GM23338 (cell line): Measurements from ENCODE around the gene KLF14. TPM values are rescaled to one million over a fixed set of nuclear protein-coding genes. Genes with fewer than 3 reads are reported as not detected.
"Not testable (repeated sequence)": the region's sequence is repeated elsewhere in the genome, so short reads cannot be mapped to it uniquely, and the experiment has no call there.

Experiments
- ATAC-seq: fragments of 200-7000 bp; cut with Tn5 transposase; 3 replicates; pipeline ENCODE4 v1.9.1; 2020
- DNase-seq: peaks from one replicate; pipeline ENCODE4 v3.0.0-alpha.2; 2015; ENCODE audit warnings: low spot score
- H2AFZ ChIP-seq: fragments of 200-600 bp; sonication (generic); 2 replicates; pipeline ENCODE4 v1.8.0; 2016; ENCODE audit warnings: antibody characterized with exemption, mild to moderate bottlenecking, moderate library complexity
- H3F3A ChIP-seq: fragments of 200-600 bp; sonication (generic); replicated peaks from 2 replicates; pipeline ENCODE4 v1.8.0; 2017; ENCODE audit warnings: antibody characterized with exemption, mixed run types, low read depth
- H3K27ac ChIP-seq: fragments of 200-600 bp; sonication (generic); 2 replicates; pipeline ENCODE4 v1.6.1; 2016; ENCODE audit warnings: low read depth
- H3K27me3 ChIP-seq: fragments of 200-600 bp; sonication (generic); 2 replicates; pipeline ENCODE4 v1.8.0; 2016; ENCODE audit warnings: mild to moderate bottlenecking, mixed run types, moderate library complexity; ENCODE audit not compliant: insufficient read depth
- H3K36me3 ChIP-seq: fragments of 200-600 bp; sonication (generic); 2 replicates; pipeline ENCODE4 v1.8.0; 2016; ENCODE audit warnings: mild to moderate bottlenecking; ENCODE audit not compliant: insufficient read depth
- H3K4me1 ChIP-seq: fragments of 200-600 bp; sonication (generic); 2 replicates; pipeline ENCODE4 v1.8.0; 2016; ENCODE audit warnings: mild to moderate bottlenecking, moderate library complexity; ENCODE audit not compliant: insufficient read depth
- H3K4me2 ChIP-seq: fragments of 200-600 bp; sonication (generic); 2 replicates; pipeline ENCODE4 v1.7.1; 2017; ENCODE audit warnings: mixed run types
- H3K4me3 ChIP-seq: fragments of 200-600 bp; sonication (generic); 2 replicates; pipeline ENCODE4 v1.6.1; 2016; ENCODE audit warnings: mixed run types
- H3K79me2 ChIP-seq: fragments of 200-600 bp; sonication (generic); replicated peaks from 2 replicates; pipeline ENCODE4 v1.8.0; 2017; ENCODE audit warnings: mild to moderate bottlenecking; ENCODE audit not compliant: insufficient read depth
- H3K9me2 ChIP-seq: fragments of 200-600 bp; sonication (generic); 2 replicates; pipeline ENCODE4 v1.8.0; 2017; ENCODE audit not compliant: insufficient read depth
- H4K20me1 ChIP-seq: fragments of 200-600 bp; sonication (generic); replicated peaks from 2 replicates; pipeline ENCODE4 v1.8.0; 2017; ENCODE audit warnings: mild to moderate bottlenecking; ENCODE audit not compliant: insufficient read depth
- H3K27ac Mint-ChIP-seq: 2 replicates; pipeline ENCODE4 v1.8.0; 2020; ENCODE audit warnings: inconsistent platforms, mild to moderate bottlenecking, moderate library complexity, mixed read lengths
- H3K27me3 Mint-ChIP-seq: 3 replicates; pipeline ENCODE4 v1.8.0; 2022; ENCODE audit warnings: low read depth, mild to moderate bottlenecking, moderate library complexity, mixed read lengths, inconsistent platforms; ENCODE audit not compliant: insufficient read depth, poor library complexity
- H3K36me3 Mint-ChIP-seq: 3 replicates; pipeline ENCODE4 v1.8.0; 2021; ENCODE audit warnings: low read depth, mild to moderate bottlenecking, inconsistent platforms, moderate library complexity, mixed read lengths
- H3K4me1 Mint-ChIP-seq: 3 replicates; pipeline ENCODE4 v1.8.0; 2020; ENCODE audit warnings: mild to moderate bottlenecking, inconsistent platforms, mixed read lengths
- H3K4me3 Mint-ChIP-seq: 3 replicates; pipeline ENCODE4 v1.8.0; 2021; ENCODE audit warnings: moderate library complexity, mild to moderate bottlenecking, inconsistent platforms, mixed read lengths
- H3K9me3 Mint-ChIP-seq: 3 replicates; pipeline ENCODE4 v1.8.0; 2020; ENCODE audit warnings: moderate library complexity, mild to moderate bottlenecking, inconsistent platforms, mixed read lengths
- CREB1 ChIP-seq: fragments of 250-450 bp; sonication (Bioruptor Pico); IDR thresholded peaks from 2 replicates; pipeline ENCODE4 v1.5.0; 2020; ENCODE audit warnings: low read depth, mild to moderate bottlenecking, moderate library complexity
- CTCF ChIP-seq, 2 experiments: fragments of 200-600 bp in 1 of 2; sonication (generic) in 1 of 2; conservative IDR thresholded peaks; 2 replicates each; pipeline versions ENCODE4 v1.5.1 to v1.6.1; 2016 to 2017; ENCODE audit warnings: antibody characterized with exemption in 2 of 2, low read depth in 2 of 2, mild to moderate bottlenecking in 2 of 2, moderate library complexity in 1 of 2
- ETS1 ChIP-seq: IDR thresholded peaks from 2 replicates; pipeline ENCODE4 v1.6.1; 2016; ENCODE audit warnings: antibody characterized with exemption
- EZH2 ChIP-seq: fragments of 200-600 bp; sonication (generic); IDR thresholded peaks from one replicate; pipeline ENCODE4 v1.8.0; 2017; ENCODE audit warnings: antibody characterized with exemption, mild to moderate bottlenecking, low read depth; ENCODE audit not compliant: unreplicated experiment
- EZH2phosphoT487 ChIP-seq: fragments of 200-600 bp; sonication (generic); IDR thresholded peaks from one replicate; pipeline ENCODE4 v1.8.1; 2018; ENCODE audit warnings: antibody characterized with exemption; ENCODE audit not compliant: unreplicated experiment
- JUNB ChIP-seq: IDR thresholded peaks from one replicate; pipeline ENCODE4 v1.6.1; 2016; ENCODE audit warnings: antibody characterized with exemption; ENCODE audit not compliant: unreplicated experiment
- NANOG ChIP-seq: IDR thresholded peaks from 2 replicates; pipeline ENCODE4 v1.6.1; 2016; ENCODE audit warnings: antibody characterized with exemption, borderline replicate concordance
- POLR2AphosphoS5 ChIP-seq: IDR thresholded peaks from 2 replicates; pipeline ENCODE4 v1.6.1; 2016; ENCODE audit warnings: antibody characterized with exemption, low read depth
- REST ChIP-seq: IDR thresholded peaks from one replicate; pipeline ENCODE4 v1.6.1; 2018; ENCODE audit warnings: antibody characterized with exemption; ENCODE audit not compliant: unreplicated experiment
- polyA plus RNA-seq: library from polyadenylated mRNA; unstranded; fragments of >200 nt; fragmentation: Nextera tagmentation; extraction: Ambion mirVana; gene quantifications from 2 replicates; pipeline ENCODE4 v1.2.1, GENCODE V29; 2016
- total RNA-seq: library from RNA; depleted of rRNA; stranded (reverse); fragments of >200 nt; shearing (Covaris generic); gene quantifications from 2 replicates; pipeline ENCODE4 v1.2.3, GENCODE V29; 2014

Gene KLF14
- total and polyA plus RNA-seq, 2 experiments from 2014 or later, result not detected

- TF ChIP-seq ETS1, result no peak
- TF ChIP-seq NANOG, result no peak
Observed at GRCh38 chr7:130777426-130777825, 43.4 kb upstream of the KLF14 start (continued).

GRCh38 chr7:130772456-130772855 lies 38.4 kb upstream of the KLF14 start:
- H3F3A ChIP-seq, H3K4me3 ChIP-seq, H3K27me3 ChIP-seq, H3K4me3 Mint-ChIP-seq, H3K4me1 Mint-ChIP-seq, H2AFZ ChIP-seq, H3K4me2 ChIP-seq, H3K27ac Mint-ChIP-seq, H3K27me3 Mint-ChIP-seq, H3K27ac ChIP-seq, H3K79me2 ChIP-seq, H3K4me1 ChIP-seq, H3K9me2 ChIP-seq, H4K20me1 ChIP-seq, ATAC-seq, H3K36me3 ChIP-seq: not testable (repeated sequence)
- DNase-seq, result peak; percentile 10
- Mint-ChIP-seq H3K36me3 (peaks cover 33% of the 10 kb centered on the region), H3K9me3 (peaks cover 50% of the 10 kb centered on the region)

- no peaks in the 10 kb centered on the region for H3K79me2 ChIP-seq
- H3K4me1 ChIP-seq, result no peaks in the 10 kb centered on the region
- no peak overlapping the region for H3K4me3 ChIP-seq
- no peaks in the 10 kb centered on the region for H4K20me1 ChIP-seq
- H3K4me2 ChIP-seq, result no peak overlapping the region
- H3K36me3 ChIP-seq, result peaks cover 2% of the 10 kb centered on the region
- no peaks in the 10 kb centered on the region for H3K27me3 ChIP-seq
- H2AFZ ChIP-seq, result no peak overlapping the region
- no peak overlapping the region for H3K27ac ChIP-seq
- no peak for DNase-seq
- no peaks in the 10 kb centered on the region for H3K4me1 Mint-ChIP-seq
- H3K9me3 Mint-ChIP-seq, result peaks cover 65% of the 10 kb centered on the region
- H3K27ac Mint-ChIP-seq, result no peak overlapping the region
- peaks cover 33% of the 10 kb centered on the region for H3K36me3 Mint-ChIP-seq
- ATAC-seq, result no peak
- H3K27me3 Mint-ChIP-seq, result peaks cover 1% of the 10 kb centered on the region
- no peaks in the 10 kb centered on the region for H3F3A ChIP-seq
- no peaks in the 10 kb centered on the region for H3K9me2 ChIP-seq
- no peak overlapping the region for H3K4me3 Mint-ChIP-seq
- TF ChIP-seq JUNB, result no peak
- TF ChIP-seq REST, result no peak
- no peak for TF ChIP-seq ETS1
- no peak for TF ChIP-seq POLR2AphosphoS5
- no peak for TF ChIP-seq EZH2phosphoT487
- TF ChIP-seq CREB1 (CRISPR knock-in tag), result no peak
- no peak for TF ChIP-seq CTCF (conservative IDR thresholded peaks at IDR 0.05; ENCODE audit: low read depth in 2 of 2)
- TF ChIP-seq EZH2, result no peak
Observed at GRCh38 chr7:130768854-130769253, 34.8 kb upstream of the KLF14 start.
